DMS153 treated with DMSO at 0.1 percent for 48 hours (cell line): Measurements from ENCODE around the gene FEM1A.
"Not testable (repeated sequence)": the region's sequence is repeated elsewhere in the genome, so short reads cannot be mapped to it uniquely, and the experiment has no call there.

ENCODE experiments used
- DNase-seq: peaks from one replicate; lab custom pipeline; 2025; ENCODE audit not compliant: unreplicated experiment; lab: John Stamatoyannopoulos, UW

FEM1A gene

GRCh38 chr19:4791183-4792018 lies at the start of gene FEM1A:
TSS of gene FEM1A (plus strand) at chr19:4791734. CDS start at chr19:4791855, 121 bp downstream.
- peak; percentile 99 for DNase-seq

- DNase-seq, result peak; percentile 50
These were observed 48.5 kb upstream of the FEM1A start for GRCh38 chr19:4742723-4743646.

- DNase-seq, result no peak
These were observed 46.9 kb upstream of the FEM1A start for GRCh38 chr19:4744451-4745174.

GRCh38 chr19:4745175-4745574 lies 46.4 kb upstream of the FEM1A start:
- not testable (repeated sequence) for DNase-seq

GRCh38 chr19:4745986-4746385 lies 45.5 kb upstream of the FEM1A start:
- no peak for DNase-seq

GRCh38 chr19:4748185-4748584 lies 43.3 kb upstream of the FEM1A start:
- no peak for DNase-seq

GRCh38 chr19:4748589-4748988 lies 42.9 kb upstream of the FEM1A start:
- DNase-seq, result no peak

- no peak for DNase-seq
These were observed 41.5 kb upstream of the FEM1A start for GRCh38 chr19:4749870-4750590.

- DNase-seq, result no peak
These were observed 37.3 kb upstream of the FEM1A start for GRCh38 chr19:4754248-4754647.

- DNase-seq, result no peak
These were observed 36.1 kb upstream of the FEM1A start for GRCh38 chr19:4755459-4755858.

GRCh38 chr19:4758082-4758481 lies 33.5 kb upstream of the FEM1A start:
- DNase-seq, result no peak

- no peak for DNase-seq
These were observed 32.9 kb upstream of the FEM1A start for GRCh38 chr19:4758659-4759058.

- DNase-seq, result peak; percentile 78
These were observed 31.9 kb upstream of the FEM1A start for GRCh38 chr19:4759388-4760284.

GRCh38 chr19:4760285-4760650 lies 31.3 kb upstream of the FEM1A start:
- no peak for DNase-seq

GRCh38 chr19:4763021-4763420 lies 28.5 kb upstream of the FEM1A start:
- DNase-seq, result no peak

GRCh38 chr19:4764393-4764660 lies 27.2 kb upstream of the FEM1A start:
- DNase-seq, result no peak

- DNase-seq, result peak; percentile 73
These were observed 22.4 kb upstream of the FEM1A start for GRCh38 chr19:4768934-4769777.

- DNase-seq, result no peak
These were observed 19.0 kb upstream of the FEM1A start for GRCh38 chr19:4772566-4772965.

GRCh38 chr19:4773047-4773640 lies 18.4 kb upstream of the FEM1A start:
- no peak for DNase-seq
